GM12865 (cell line): ENCODE results near the gene C1QTNF9B.
A peak's percentile ranks its signal among the peaks of the same experiment; 100 is the strongest.
"Not testable (repeated sequence)": the region's sequence is repeated elsewhere in the genome, so short reads cannot be mapped to it uniquely, and the experiment has no call there.

Experiments used
- DNase-seq: peaks from one replicate; pipeline ENCODE4 v3.0.0; 2010; ENCODE audit warnings: low read depth
- H3K4me3 ChIP-seq: 2 replicates; pipeline ENCODE4 v1.5.1; 2011; ENCODE audit warnings: mild to moderate bottlenecking, low read depth, low read length, control low read depth
- TF ChIP-seq, protein P1 (sequence below): IDR thresholded peaks from 2 replicates; pipeline ENCODE4 v1.5.1; 2011; ENCODE audit warnings: low read length, control low read depth, low read depth, inconsistent platforms; ENCODE audit not compliant: insufficient read depth; ENCODE audit errors: missing control alignments

Gene C1QTNF9B

DNA sequence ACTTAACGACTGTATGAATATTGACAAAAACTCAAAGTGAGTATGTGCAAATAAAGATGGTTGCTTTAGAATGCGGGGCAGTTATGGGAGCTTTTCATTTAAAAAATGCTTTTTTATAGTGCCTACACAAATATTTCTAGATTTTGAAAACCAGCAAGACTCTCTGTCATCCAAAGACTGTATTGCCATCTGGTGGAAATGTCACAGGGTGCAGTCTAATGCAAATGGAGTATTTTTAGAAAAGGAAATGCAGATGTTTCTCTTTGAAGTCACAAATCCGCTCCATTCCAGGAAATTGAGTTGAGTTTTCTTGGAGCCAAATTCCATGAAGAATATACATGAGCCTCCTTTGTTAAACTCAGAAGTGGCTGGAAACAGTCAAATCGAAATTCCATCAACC is 2.3 kb upstream of the C1QTNF9B start:
- H3K4me3 ChIP-seq = no peak overlapping the region
- TF ChIP-seq, protein P1, sequence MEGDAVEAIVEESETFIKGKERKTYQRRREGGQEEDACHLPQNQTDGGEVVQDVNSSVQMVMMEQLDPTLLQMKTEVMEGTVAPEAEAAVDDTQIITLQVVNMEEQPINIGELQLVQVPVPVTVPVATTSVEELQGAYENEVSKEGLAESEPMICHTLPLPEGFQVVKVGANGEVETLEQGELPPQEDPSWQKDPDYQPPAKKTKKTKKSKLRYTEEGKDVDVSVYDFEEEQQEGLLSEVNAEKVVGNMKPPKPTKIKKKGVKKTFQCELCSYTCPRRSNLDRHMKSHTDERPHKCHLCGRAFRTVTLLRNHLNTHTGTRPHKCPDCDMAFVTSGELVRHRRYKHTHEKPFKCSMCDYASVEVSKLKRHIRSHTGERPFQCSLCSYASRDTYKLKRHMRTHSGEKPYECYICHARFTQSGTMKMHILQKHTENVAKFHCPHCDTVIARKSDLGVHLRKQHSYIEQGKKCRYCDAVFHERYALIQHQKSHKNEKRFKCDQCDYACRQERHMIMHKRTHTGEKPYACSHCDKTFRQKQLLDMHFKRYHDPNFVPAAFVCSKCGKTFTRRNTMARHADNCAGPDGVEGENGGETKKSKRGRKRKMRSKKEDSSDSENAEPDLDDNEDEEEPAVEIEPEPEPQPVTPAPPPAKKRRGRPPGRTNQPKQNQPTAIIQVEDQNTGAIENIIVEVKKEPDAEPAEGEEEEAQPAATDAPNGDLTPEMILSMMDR = peak; percentile 40
- DNase-seq = peak; percentile 42

DNA sequence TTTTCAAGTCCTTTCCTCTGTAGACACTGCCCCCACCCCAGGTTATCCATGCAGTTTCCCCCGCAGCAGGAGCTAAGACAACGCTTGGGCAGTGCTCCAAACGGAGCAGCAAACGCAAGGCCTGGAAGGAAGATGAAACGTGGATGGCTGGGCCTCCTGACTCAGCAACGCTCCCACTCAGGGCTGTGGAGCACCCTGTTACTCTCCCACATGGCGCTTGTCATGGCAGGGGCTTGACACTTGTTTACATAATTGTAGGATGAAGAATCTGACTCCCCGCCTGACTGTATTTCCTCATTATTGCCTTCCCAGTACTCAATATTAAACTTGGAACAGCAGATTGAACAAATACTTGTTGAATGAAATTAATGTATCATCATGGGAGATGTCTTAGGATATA is 799 bp upstream of the C1QTNF9B start:
- TF ChIP-seq, protein P1 = no peak
- no peak overlapping the region for H3K4me3 ChIP-seq
- no peak for DNase-seq

DNA sequence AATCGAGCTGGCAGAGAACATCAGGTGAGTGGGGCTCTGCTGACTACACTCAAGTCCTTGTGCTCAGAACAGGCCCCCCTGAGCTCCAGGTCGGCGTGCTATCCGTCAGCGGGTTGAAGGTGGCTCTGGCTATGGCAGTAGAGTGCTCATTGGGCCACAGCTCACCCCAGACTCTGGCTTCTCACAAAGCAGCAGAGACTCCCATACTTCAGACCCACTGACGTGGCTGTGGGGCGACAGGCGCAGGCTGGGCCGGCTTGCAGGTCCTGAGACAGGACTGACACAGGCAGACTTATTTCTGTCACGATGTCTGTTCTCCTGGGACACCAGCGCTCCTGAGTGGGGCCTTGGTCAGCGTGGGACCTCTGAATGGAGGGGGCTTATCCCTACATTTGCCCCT is 2.6 kb downstream of the C1QTNF9B start:
- not testable (repeated sequence) for H3K4me3 ChIP-seq, DNase-seq

DNA sequence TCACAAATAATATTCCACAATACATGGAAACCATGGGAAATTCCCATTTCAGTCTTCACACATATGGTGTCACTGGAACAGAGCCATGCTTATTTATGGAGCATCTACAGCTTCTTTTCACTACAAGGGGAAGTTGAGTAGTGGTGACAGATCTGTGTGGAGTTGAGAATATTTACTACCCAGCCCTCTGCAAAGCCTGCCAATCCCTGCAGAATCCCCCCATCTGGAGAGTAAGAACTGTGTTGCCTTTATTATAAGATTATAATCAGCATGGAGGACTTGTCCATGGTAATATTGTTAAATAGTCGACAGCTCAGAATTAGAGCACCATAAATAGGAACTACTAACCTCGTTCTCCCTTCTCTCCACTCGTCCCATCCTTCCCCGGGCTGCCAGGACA is 3.5 kb downstream of the C1QTNF9B start:
- DNase-seq = not testable (repeated sequence)

DNA sequence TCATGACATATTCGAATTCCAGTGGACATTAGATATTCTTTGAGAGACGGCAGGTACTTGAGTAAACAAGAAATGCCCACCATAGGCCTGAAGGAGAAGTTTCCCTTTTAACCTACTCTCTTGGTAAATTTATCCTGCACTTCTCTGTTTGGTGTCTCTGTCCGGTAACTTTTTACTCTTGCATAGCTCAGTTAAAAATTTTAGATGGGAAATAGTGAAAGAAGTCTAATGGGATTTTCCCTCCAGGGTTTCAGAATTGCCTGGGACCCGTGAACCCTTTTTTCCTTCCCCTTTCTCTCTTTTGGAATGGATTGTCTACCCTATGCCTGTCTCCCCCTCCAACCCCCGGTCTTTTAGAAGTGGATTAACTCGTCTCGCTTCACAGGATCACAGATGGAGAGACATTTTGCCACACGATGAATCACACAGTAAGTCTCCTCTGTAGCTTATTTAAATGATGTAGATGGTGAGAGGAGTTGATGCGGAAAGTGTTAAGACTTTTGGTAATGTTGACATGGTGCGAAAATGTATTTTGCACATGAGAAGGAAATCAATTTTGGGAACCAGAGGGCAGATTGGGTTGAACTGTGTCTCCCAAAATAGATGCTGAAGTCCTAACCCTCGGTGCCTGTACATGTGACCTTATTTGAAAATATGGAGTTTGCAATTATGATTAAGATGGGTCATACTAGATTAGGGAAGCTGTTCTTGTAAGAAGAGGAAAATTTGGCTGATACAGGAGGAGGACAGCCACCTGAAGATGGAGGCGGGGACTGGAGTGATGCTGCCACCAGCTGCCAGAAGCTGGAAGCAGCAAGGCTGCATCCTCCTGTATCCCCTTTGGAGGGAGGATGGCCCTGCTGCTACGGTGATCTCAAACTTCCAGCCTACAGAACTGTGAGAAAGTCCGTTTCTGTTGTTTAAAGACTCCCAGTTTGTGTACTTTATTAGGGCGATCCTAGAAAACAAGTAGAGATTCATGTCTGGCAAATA is 7.4 kb downstream of the C1QTNF9B start:
- peak; percentile 35 for DNase-seq
- H3K4me3 ChIP-seq = peak overlapping the region; percentile 85
- TF ChIP-seq, protein P1 = peak; percentile 36

More for the DNA sequence above, 3.5 kb downstream of the C1QTNF9B start:
- H3K4me3 ChIP-seq = not testable (repeated sequence)

DNA sequence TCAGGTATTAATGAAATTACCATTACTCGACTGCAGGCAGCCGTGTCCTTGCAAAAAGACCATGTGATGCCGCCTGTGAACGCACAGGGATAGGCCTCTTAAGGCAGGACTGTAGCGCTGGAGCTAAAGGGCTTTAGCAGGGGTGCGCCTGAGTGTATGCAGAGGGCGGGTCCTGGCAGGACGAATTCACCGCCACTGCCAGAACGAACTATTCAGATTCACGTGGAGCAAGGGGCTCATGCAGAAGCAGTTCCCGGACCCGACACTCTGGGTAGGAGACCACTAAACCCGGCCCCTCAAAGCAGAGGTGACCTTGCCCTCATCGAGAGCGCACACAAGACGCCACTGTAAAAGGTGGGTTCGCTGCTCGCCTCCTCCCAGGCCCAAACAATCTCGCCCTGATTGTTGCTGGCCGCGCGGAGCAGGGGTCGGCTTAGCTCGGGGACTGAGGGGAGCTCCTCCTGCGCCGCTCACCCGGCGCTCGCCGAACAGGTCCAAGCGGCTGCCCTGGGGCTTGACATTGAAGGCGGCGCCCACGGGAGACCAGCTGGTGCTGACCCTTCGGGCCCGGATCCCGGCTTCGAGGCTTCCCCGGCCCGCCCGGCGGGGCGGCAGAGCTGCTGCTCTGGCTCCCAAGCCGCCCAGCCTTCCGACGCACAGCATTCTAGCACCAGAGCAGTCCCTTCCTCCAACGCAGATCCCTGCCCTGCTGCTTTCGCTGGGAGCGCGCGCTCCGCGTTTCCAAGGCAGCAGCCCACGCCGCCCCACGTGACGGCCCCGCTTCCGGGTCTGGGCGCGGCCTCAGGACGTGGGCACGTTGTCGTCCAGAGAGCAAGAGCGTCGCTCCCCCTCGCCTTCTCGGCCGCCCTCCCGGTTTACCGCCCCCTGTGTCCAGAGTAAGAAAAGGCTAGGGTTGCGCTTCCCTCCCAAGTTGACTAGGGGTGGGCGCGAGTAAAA is 8.4 kb downstream of the C1QTNF9B start, which contains the start of gene MIPEP:
Gene MIPEP (minus strand): TSS at position 743 of the 957 bp plus-strand sequence. CDS start 80 bp downstream, at position 663.
- H3K4me3 ChIP-seq = peak within 1 kb of the TSS; percentile 85
- TF ChIP-seq, protein P1 = peak; percentile 81
- peak; percentile 97 for DNase-seq

DNA sequence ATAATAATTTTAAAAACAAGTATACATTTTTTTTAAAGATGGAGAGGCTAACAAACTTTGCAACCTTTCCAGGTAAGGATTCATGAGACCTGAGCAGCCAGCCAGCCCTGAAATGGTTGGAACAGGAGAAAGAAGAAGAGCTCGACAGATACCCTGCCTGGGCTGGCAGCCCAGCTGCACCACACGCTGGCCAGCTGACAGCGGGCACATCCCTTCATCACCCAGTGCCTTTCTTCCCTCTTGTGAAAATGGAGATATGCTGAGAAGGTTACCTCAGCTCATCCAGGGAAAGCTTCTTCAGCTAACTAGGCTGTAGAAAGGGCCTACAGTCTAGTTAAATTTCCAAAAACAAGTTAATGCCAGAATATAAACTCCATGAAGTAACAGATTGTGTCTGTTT is 12.9 kb downstream of the C1QTNF9B start:
- H3K4me3 ChIP-seq, DNase-seq: not testable (repeated sequence)

DNA sequence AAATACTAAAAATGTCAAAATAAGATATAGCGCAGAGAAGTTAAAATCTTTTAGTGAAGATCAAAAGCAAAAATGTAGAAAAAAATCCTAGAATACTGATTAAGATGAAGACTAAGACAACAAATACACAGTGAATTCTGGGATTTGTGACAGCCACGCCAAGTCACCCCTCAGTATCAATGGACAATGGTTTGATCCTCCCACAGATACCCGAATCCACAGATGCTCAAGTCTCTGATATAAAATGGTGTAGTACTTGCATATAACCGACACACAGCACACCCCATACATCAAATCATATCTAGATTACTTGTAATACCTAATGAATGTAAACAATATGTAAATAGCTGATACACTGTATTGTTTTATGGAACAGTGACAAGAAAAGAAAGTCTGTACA is 14.0 kb downstream of the C1QTNF9B start:
- no peak for DNase-seq
- TF ChIP-seq, protein P1 = no peak
- no peak overlapping the region for H3K4me3 ChIP-seq

DNA sequence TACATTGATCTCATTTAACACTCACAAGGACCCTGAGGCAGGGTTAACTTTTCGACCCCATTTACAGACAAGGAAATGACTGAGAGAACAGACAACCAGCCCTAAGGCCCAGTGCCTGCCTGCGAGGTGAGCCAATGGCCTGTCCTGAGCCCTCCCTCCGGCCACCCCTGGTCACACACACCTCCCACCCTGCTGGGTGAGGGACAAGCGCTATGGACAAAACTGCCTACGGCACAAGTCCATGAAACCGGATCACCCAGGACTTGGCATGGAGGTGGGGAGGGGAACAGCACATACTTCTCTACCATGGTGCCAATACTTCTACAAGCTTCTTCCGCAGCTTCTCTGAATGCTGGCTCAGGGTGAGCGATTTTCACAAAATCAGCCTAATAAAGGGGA is 15.9 kb downstream of the C1QTNF9B start:
- not testable (repeated sequence) for DNase-seq, H3K4me3 ChIP-seq

DNA sequence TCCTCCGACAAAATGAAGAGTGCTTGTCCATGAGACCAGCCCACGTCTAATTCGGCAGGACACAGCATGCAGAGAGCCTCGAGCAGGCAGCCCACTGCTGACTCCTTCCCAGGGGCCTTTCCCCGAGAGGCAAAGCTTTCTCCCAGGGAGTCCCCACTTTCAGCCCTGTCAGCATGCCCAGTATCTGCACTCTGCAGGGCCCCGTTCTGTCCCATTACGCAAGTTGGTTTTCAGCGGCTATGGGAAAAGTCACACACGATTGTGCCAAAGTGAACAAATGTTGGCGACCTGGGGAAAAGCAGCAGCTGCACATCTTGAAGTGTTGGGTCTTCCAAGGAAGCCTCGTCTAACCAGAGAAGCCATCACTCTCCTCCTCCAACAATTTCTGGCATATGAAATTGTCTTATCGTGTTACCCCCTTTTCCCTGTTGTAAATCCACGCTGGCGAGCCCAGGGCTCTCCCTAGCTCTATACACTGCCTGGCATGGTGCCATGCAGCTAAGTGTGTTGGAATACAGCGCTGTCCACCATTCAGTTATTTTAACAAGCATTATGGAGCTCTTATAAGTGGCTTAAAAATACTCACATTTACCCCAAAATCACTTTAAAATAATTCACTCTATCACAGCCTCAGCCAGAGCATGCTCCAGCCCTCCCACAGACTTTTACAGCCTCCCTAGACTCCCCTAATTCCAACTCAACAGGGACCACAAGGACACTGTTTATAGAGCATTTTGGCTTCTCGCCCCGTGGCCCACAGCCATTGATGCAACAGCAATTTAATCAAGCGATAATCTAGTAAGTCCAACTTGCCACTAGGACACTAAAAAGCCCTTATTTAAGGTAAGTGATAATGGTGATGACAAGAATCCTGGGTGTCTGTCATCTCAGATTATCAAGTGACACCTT is 16.6 kb downstream of the C1QTNF9B start:
- not testable (repeated sequence) for DNase-seq, H3K4me3 ChIP-seq
